HepG2 (cell line): ENCODE data around the gene MT1A. TPM values are rescaled to one million over a fixed set of nuclear protein-coding genes. Genes with fewer than 3 reads are reported as not detected.

Source experiments
- ATF7-NPFF ChIP-seq: sonication (generic); formaldehyde crosslinking; IDR thresholded peaks from 2 replicates; pipeline ENCODE4 v1.8.1; 2023; ENCODE audit warnings: mild to moderate bottlenecking, low read depth, missing genetic modification reagents, moderate library complexity
- CBX5 ChIP-seq: sonication (generic); formaldehyde crosslinking; IDR thresholded peaks from 2 replicates; pipeline ENCODE4 v1.4.0; 2020; ENCODE audit warnings: missing genetic modification reagents, borderline replicate concordance
- EEA1 ChIP-seq: sonication (generic); formaldehyde crosslinking; IDR thresholded peaks from 2 replicates; pipeline ENCODE4 v1.5.1; 2020; ENCODE audit warnings: mild to moderate bottlenecking, missing genetic modification reagents, borderline replicate concordance
- FOXA3 ChIP-seq: IDR thresholded peaks from 2 replicates; pipeline ENCODE4 v1.6.1; 2016; ENCODE audit warnings: missing genetic modification reagents, missing compliant biosample characterization
- HOXD1 ChIP-seq: sonication (generic); formaldehyde crosslinking; IDR thresholded peaks from 2 replicates; pipeline ENCODE4 v1.5.0; 2020; ENCODE audit warnings: missing genetic modification reagents
- IRF2 ChIP-seq: IDR thresholded peaks from 2 replicates; pipeline ENCODE4 v1.6.1; 2018; ENCODE audit warnings: missing genetic modification reagents, missing compliant biosample characterization
- ISL2 ChIP-seq: sonication (generic); formaldehyde crosslinking; IDR thresholded peaks from 2 replicates; pipeline ENCODE4 v1.5.0; 2020; ENCODE audit warnings: missing genetic modification reagents
- KDM6A ChIP-seq: IDR thresholded peaks from 2 replicates; pipeline ENCODE4 v1.6.1; 2016; ENCODE audit warnings: low read depth
- KLF12 ChIP-seq: sonication (generic); formaldehyde crosslinking; IDR thresholded peaks from 2 replicates; pipeline ENCODE4 v1.4.0; 2020; ENCODE audit warnings: missing genetic modification reagents, borderline replicate concordance
- KLF6 ChIP-seq: IDR thresholded peaks from 2 replicates; pipeline ENCODE4 v1.8.0; 2016; ENCODE audit warnings: missing biosample characterization, missing genetic modification reagents
- LCORL ChIP-seq, 2 experiments: fragments of 450-650 bp in 1 of 2; sonication (generic) in 1 of 2; formaldehyde crosslinking in 1 of 2; IDR thresholded peaks; 2 replicates each; pipeline versions ENCODE4 v1.5.0 to v1.6.1; 2017 to 2020; ENCODE audit warnings: antibody characterized with exemption in 1 of 2, missing genetic modification reagents in 1 of 2
- MAFG ChIP-seq: sonication (generic); formaldehyde crosslinking; IDR thresholded peaks from 2 replicates; pipeline ENCODE4 v1.5.1; 2020; ENCODE audit warnings: mild to moderate bottlenecking, missing genetic modification reagents
- MEF2D ChIP-seq: sonication (generic); formaldehyde crosslinking; IDR thresholded peaks from 2 replicates; pipeline ENCODE4 v1.5.1; 2020; ENCODE audit warnings: mild to moderate bottlenecking, missing genetic modification reagents
- RELA ChIP-seq: sonication (generic); formaldehyde crosslinking; IDR thresholded peaks from 2 replicates; pipeline ENCODE4 v1.4.0; 2020; ENCODE audit warnings: missing genetic modification reagents
- RNF2 ChIP-seq: fragments of 450-650 bp; conservative IDR thresholded peaks from 2 replicates; pipeline ENCODE4 v1.6.1; 2016; ENCODE audit warnings: low read depth
- SPEN ChIP-seq: sonication (generic); formaldehyde crosslinking; IDR thresholded peaks from 2 replicates; pipeline ENCODE4 v1.5.1; 2020; ENCODE audit warnings: low read depth, mild to moderate bottlenecking, missing genetic modification reagents
- ZBTB3 ChIP-seq: sonication (generic); formaldehyde crosslinking; IDR thresholded peaks from 2 replicates; pipeline ENCODE4 v1.4.0; 2020; ENCODE audit warnings: low read depth, mild to moderate bottlenecking, moderate library complexity, missing genetic modification reagents, borderline replicate concordance
- ZNF441 ChIP-seq: sonication (generic); formaldehyde crosslinking; IDR thresholded peaks from 2 replicates; pipeline ENCODE4 v1.7.0; 2021; ENCODE audit warnings: missing genetic modification reagents, borderline replicate concordance
- ZNF556 ChIP-seq: sonication (generic); formaldehyde crosslinking; IDR thresholded peaks from 2 replicates; pipeline ENCODE4 v1.4.0; 2020; ENCODE audit warnings: mild to moderate bottlenecking, missing genetic modification reagents, borderline replicate concordance
- ZNF878 ChIP-seq: sonication (generic); formaldehyde crosslinking; IDR thresholded peaks from 2 replicates; pipeline ENCODE4 v1.8.1; 2023; ENCODE audit warnings: mild to moderate bottlenecking, missing genetic modification reagents, moderate library complexity
- ZNF891 ChIP-seq: sonication (generic); formaldehyde crosslinking; IDR thresholded peaks from 2 replicates; pipeline ENCODE4 v1.5.0; 2020; ENCODE audit warnings: mild to moderate bottlenecking, missing genetic modification reagents
- polyA plus RNA-seq, 8 experiments: library from polyadenylated mRNA; depleted of rRNA in 3 of 8; stranded (reverse) in 7 of 8; unstranded in 1 of 8; fragments of >200 nt; fragmentation: Illumina TruSeq in 4 of 8; extraction: Trizol in 4 of 8; gene quantifications; 2 replicates each; pipeline versions ENCODE4 v1.2.1 to v1.2.3, GENCODE V29; 2011 to 2016; ENCODE audit warnings: low read depth in 4 of 8, missing spikeins in 1 of 8, mixed read lengths in 1 of 8; ENCODE audit not compliant: insufficient read depth in 1 of 8
- total RNA-seq, 5 experiments: library from RNA; depleted of rRNA; stranded (reverse); fragments of >200 nt; fragmentation: Illumina TruSeq; extraction: Trizol; gene quantifications; 2 replicates each; pipeline ENCODE4 v1.2.3, GENCODE V29; 2016; ENCODE audit warnings: low read depth in 1 of 5
- TF ChIP-seq, protein P1 (sequence below): sonication (generic); formaldehyde crosslinking; IDR thresholded peaks from 2 replicates; pipeline ENCODE4 v1.9.0; 2021; ENCODE audit warnings: missing genetic modification reagents, mild to moderate bottlenecking, borderline replicate concordance
- TF ChIP-seq, protein P2 (sequence below): sonication (generic); formaldehyde crosslinking; IDR thresholded peaks from 2 replicates; pipeline ENCODE4 v1.5.0; 2020; ENCODE audit warnings: mild to moderate bottlenecking, low read depth, missing genetic modification reagents, borderline replicate concordance
- TF ChIP-seq, protein P3 (sequence below): sonication (generic); formaldehyde crosslinking; IDR thresholded peaks from 2 replicates; pipeline ENCODE4 v1.4.0; 2020; ENCODE audit warnings: missing genetic modification reagents
- TF ChIP-seq, protein P4 (sequence below): sonication (generic); IDR thresholded peaks from 2 replicates; pipeline ENCODE4 v1.6.1; 2016; ENCODE audit warnings: low read depth, borderline replicate concordance
- TF ChIP-seq, protein P5 (sequence below): sonication (generic); formaldehyde crosslinking; IDR thresholded peaks from 2 replicates; pipeline ENCODE4 v1.4.0; 2020; ENCODE audit warnings: mild to moderate bottlenecking, low read depth, missing genetic modification reagents

Gene MT1A
- total and polyA plus RNA-seq, 2 of the 13 experiments (the other 11 are each of a cell fraction or from before 2014, with no cell fraction given) = 8.3 to 10.4 TPM

DNA sequence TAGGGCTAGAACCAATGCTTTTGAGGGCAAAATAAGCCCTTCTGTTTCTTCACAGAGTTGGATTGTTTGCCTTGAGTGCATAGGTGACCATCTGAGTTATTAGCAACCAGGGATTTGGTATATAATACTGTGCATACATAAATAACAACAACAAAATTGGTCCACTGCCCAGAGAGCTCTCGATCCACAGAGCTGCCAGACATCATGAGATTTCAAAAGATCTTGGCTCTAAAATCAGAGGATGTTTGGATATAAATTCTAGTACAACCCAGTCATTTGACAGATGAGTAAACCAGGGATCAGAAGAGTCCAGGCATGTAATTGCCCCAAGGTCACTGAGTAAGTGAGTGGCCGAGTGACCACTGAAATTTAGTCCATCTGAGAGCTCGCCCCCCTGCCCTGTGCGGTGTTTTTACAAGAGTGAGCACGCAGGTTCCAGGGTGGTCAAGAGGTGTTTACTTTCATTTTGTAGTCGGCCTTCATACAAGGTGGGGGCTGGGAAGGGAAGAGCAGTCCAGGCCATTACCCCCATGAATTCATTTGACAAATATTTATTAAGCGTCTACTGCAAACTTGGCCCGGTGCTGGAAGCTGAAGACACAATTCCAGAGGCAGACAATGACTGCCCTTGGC, 31.9 kb upstream of the MT1A start (continued):
- TF ChIP-seq, protein P1, sequence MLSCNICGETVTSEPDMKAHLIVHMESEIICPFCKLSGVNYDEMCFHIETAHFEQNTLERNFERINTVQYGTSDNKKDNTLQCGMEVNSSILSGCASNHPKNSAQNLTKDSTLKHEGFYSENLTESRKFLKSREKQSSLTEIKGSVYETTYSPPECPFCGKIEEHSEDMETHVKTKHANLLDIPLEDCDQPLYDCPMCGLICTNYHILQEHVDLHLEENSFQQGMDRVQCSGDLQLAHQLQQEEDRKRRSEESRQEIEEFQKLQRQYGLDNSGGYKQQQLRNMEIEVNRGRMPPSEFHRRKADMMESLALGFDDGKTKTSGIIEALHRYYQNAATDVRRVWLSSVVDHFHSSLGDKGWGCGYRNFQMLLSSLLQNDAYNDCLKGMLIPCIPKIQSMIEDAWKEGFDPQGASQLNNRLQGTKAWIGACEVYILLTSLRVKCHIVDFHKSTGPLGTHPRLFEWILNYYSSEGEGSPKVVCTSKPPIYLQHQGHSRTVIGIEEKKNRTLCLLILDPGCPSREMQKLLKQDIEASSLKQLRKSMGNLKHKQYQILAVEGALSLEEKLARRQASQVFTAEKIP (CRISPR knock-in tag) = no peak
- TF ChIP-seq ISL2 (CRISPR knock-in tag) = peak; percentile 65; the same call in 1 of the 2 replicates
- TF ChIP-seq ATF7-NPFF (CRISPR knock-in tag) = no peak
- TF ChIP-seq, protein P2, sequence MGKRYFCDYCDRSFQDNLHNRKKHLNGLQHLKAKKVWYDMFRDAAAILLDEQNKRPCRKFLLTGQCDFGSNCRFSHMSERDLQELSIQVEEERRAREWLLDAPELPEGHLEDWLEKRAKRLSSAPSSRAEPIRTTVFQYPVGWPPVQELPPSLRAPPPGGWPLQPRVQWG (CRISPR knock-in tag) = 0 out of 2 replicates have a peak, but pooled peaks have one; percentile 13
- TF ChIP-seq RELA = no peak
- TF ChIP-seq ZNF441 (CRISPR knock-in tag) = 0 out of 2 replicates have a peak, but pooled peaks have one; percentile 8
- TF ChIP-seq, protein P3, sequence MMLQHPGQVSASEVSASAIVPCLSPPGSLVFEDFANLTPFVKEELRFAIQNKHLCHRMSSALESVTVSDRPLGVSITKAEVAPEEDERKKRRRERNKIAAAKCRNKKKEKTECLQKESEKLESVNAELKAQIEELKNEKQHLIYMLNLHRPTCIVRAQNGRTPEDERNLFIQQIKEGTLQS (CRISPR knock-in tag) = no peak
- TF ChIP-seq HOXD1 (CRISPR knock-in tag) = 0 out of 2 replicates have a peak, but pooled peaks have one; percentile 76
- peak; percentile 51; the same call in 1 of the 2 replicates for TF ChIP-seq ZBTB3 (CRISPR knock-in tag)
- peak; percentile 84 for TF ChIP-seq KDM6A (CRISPR knock-in tag)
- TF ChIP-seq CBX5 = no peak
- TF ChIP-seq RNF2 = no peak
- TF ChIP-seq, protein P4, sequence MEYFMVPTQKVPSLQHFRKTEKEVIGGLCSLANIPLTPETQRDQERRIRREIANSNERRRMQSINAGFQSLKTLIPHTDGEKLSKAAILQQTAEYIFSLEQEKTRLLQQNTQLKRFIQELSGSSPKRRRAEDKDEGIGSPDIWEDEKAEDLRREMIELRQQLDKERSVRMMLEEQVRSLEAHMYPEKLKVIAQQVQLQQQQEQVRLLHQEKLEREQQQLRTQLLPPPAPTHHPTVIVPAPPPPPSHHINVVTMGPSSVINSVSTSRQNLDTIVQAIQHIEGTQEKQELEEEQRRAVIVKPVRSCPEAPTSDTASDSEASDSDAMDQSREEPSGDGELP = peak; percentile 59
- no peak for TF ChIP-seq EEA1
- TF ChIP-seq IRF2 (CRISPR knock-in tag) = peak; percentile 91
- no peak; the same call in 1 of the 2 replicates for TF ChIP-seq SPEN
- TF ChIP-seq MAFG (CRISPR knock-in tag) = no peak
- no peak for TF ChIP-seq LCORL (IDR thresholded peaks at IDR 0.05)
- peak; percentile 75 for TF ChIP-seq LCORL (CRISPR knock-in tag; IDR thresholded peaks at IDR 0.05)
- peak; percentile 79; the same call in 1 of the 2 replicates for TF ChIP-seq FOXA3 (CRISPR knock-in tag)
- TF ChIP-seq, protein P5, sequence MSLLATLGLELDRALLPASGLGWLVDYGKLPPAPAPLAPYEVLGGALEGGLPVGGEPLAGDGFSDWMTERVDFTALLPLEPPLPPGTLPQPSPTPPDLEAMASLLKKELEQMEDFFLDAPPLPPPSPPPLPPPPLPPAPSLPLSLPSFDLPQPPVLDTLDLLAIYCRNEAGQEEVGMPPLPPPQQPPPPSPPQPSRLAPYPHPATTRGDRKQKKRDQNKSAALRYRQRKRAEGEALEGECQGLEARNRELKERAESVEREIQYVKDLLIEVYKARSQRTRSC = no peak
- no peak for TF ChIP-seq ZNF891 (CRISPR knock-in tag)
- no peak; the same call in 1 of the 2 replicates for TF ChIP-seq ZNF556 (CRISPR knock-in tag)
- 0 out of 2 replicates have a peak, but pooled peaks have one; percentile 49 for TF ChIP-seq KLF12 (CRISPR knock-in tag)
- peak; percentile 72; the same call in 1 of the 2 replicates for TF ChIP-seq MEF2D
- TF ChIP-seq KLF6 = no peak
- no peak; the same call in 1 of the 2 replicates for TF ChIP-seq ZNF878 (CRISPR knock-in tag)
